H1 (cell line): ENCODE results near the gene GLOD4. TPM values are rescaled to one million over a fixed set of nuclear protein-coding genes. Genes with fewer than 3 reads are reported as not detected.

Experiments
- ASH2L ChIP-seq: fragments of 200-600, 300-600 bp; sonication (generic); IDR thresholded peaks from one replicate; pipeline ENCODE4 v1.7.1; 2017; ENCODE audit warnings: low read length
- BACH1 ChIP-seq: IDR thresholded peaks from 2 replicates; pipeline ENCODE4 v1.6.1; 2012; ENCODE audit warnings: low read length, improper control_type of control experiment
- CEBPB ChIP-seq: IDR thresholded peaks from 2 replicates; pipeline ENCODE4 v1.6.1; 2012; ENCODE audit warnings: low read depth, low read length
- CHD1 ChIP-seq: IDR thresholded peaks from 2 replicates; pipeline ENCODE4 v1.6.1; 2012; ENCODE audit warnings: low read depth, low read length, improper control_type of control experiment
- CHD2 ChIP-seq: IDR thresholded peaks from 2 replicates; pipeline ENCODE4 v1.6.1; 2012; ENCODE audit warnings: low read length, improper control_type of control experiment
- CREB1 ChIP-seq: IDR thresholded peaks from 2 replicates; pipeline ENCODE4 v1.6.1; 2012; ENCODE audit warnings: inconsistent platforms
- CTBP2 ChIP-seq: IDR thresholded peaks from 2 replicates; pipeline ENCODE4 v1.7.0; 2011; ENCODE audit warnings: borderline replicate concordance, mild to moderate bottlenecking, moderate library complexity, mixed read lengths, low read length; ENCODE audit not compliant: insufficient read depth, insufficient read length
- GABPA ChIP-seq: IDR thresholded peaks from 2 replicates; pipeline ENCODE4 v1.6.1; 2011; ENCODE audit warnings: mild to moderate bottlenecking, low read length, moderate library complexity, borderline replicate concordance; ENCODE audit not compliant: insufficient read depth
- MAFK ChIP-seq: IDR thresholded peaks from 2 replicates; pipeline ENCODE4 v1.6.1; 2012; ENCODE audit warnings: low read depth, mild to moderate bottlenecking, improper control_type of control experiment, low read length
- POLR2A ChIP-seq, 2 experiments: IDR thresholded peaks; 1 replicate in 1 of 2; 2 replicates in 1 of 2; pipeline ENCODE4 v1.6.1; 2011; ENCODE audit warnings: low read depth in 2 of 2, low read length in 2 of 2, mild to moderate bottlenecking in 2 of 2; ENCODE audit errors: control extremely low read depth in 1 of 2
- SAP30 ChIP-seq: fragments of 300-600 bp; sonication (generic); IDR thresholded peaks from 2 replicates; pipeline ENCODE4 v1.7.1; 2012; ENCODE audit warnings: low read length, moderate library complexity, mild to moderate bottlenecking, inconsistent platforms; ENCODE audit not compliant: insufficient read depth, insufficient replicate concordance
- SP4 ChIP-seq: IDR thresholded peaks from 2 replicates; pipeline ENCODE4 v1.6.1; 2012; ENCODE audit warnings: low read length, inconsistent platforms
- SRF ChIP-seq: IDR thresholded peaks from 2 replicates; pipeline ENCODE4 v1.6.1; 2011; ENCODE audit warnings: mild to moderate bottlenecking, low read depth, low read length, moderate library complexity
- TAF1 ChIP-seq: IDR thresholded peaks from 2 replicates; pipeline ENCODE4 v1.6.1; 2011; ENCODE audit warnings: mild to moderate bottlenecking, low read depth, low read length
- TAF7 ChIP-seq: optimal IDR thresholded peaks from 2 replicates; pipeline ENCODE3; 2011; ENCODE audit warnings: low read depth, mild to moderate bottlenecking, inconsistent platforms, low read length, moderate library complexity, borderline replicate concordance
- TBP ChIP-seq: IDR thresholded peaks from 2 replicates; pipeline ENCODE4 v1.6.1; 2011; ENCODE audit warnings: low read depth, low read length, improper control_type of control experiment
- TCF12 ChIP-seq: IDR thresholded peaks from 2 replicates; pipeline ENCODE4 v1.6.1; 2011; ENCODE audit warnings: low read depth, mild to moderate bottlenecking, low read length
- TEAD4 ChIP-seq: IDR thresholded peaks from 2 replicates; pipeline ENCODE4 v1.6.1; 2012; ENCODE audit warnings: low read depth, low read length, inconsistent platforms, mixed read lengths
- polyA plus RNA-seq, 7 experiments: library from polyadenylated mRNA; depleted of rRNA in 3 of 7; stranded (reverse) in 5 of 7; unstranded in 2 of 7; fragments of >200 nt in 5 of 7; fragments of 200-250 nt in 2 of 7; gene quantifications; 1 replicate in 5 of 7; 2 replicates in 1 of 7; 4 replicates in 1 of 7; pipeline versions ENCODE4 v1.2.1 to v1.2.3, GENCODE V29; 2011 to 2013; ENCODE audit warnings: missing spikeins in 2 of 7, mixed read lengths in 2 of 7
- total RNA-seq: library from RNA; stranded (reverse); fragmentation: NEBNext Ultra II Directional; extraction: Animal tissue kit (Norgen Biotek cat#: 25700); gene quantifications from 2 replicates; pipeline ENCODE4 v1.2.1, GENCODE V29; 2021
- TF ChIP-seq, protein P1 (sequence below): IDR thresholded peaks from 2 replicates; pipeline ENCODE4 v1.6.1; 2011; ENCODE audit warnings: low read length, improper control_type of control experiment
- TF ChIP-seq, protein P2 (sequence below), 3 experiments: IDR thresholded peaks; 1 replicate in 2 of 3; 2 replicates in 1 of 3; pipeline versions ENCODE4 v1.5.1 to v1.6.1; 2011; ENCODE audit warnings: low read length in 3 of 3, mild to moderate bottlenecking in 3 of 3, inconsistent platforms in 2 of 3, low read depth in 1 of 3, moderate library complexity in 1 of 3; ENCODE audit not compliant: insufficient read depth in 1 of 3; ENCODE audit errors: control extremely low read depth in 1 of 3
- TF ChIP-seq, protein P3 (sequence below): IDR thresholded peaks from 2 replicates; pipeline ENCODE4 v1.6.1; 2012; ENCODE audit warnings: inconsistent platforms

Gene GLOD4
- total and polyA plus RNA-seq, 2 of the 8 experiments (the other 6 are each of a cell fraction or from before 2014, with no cell fraction given): 36.8 to 81.3 TPM

DNA sequence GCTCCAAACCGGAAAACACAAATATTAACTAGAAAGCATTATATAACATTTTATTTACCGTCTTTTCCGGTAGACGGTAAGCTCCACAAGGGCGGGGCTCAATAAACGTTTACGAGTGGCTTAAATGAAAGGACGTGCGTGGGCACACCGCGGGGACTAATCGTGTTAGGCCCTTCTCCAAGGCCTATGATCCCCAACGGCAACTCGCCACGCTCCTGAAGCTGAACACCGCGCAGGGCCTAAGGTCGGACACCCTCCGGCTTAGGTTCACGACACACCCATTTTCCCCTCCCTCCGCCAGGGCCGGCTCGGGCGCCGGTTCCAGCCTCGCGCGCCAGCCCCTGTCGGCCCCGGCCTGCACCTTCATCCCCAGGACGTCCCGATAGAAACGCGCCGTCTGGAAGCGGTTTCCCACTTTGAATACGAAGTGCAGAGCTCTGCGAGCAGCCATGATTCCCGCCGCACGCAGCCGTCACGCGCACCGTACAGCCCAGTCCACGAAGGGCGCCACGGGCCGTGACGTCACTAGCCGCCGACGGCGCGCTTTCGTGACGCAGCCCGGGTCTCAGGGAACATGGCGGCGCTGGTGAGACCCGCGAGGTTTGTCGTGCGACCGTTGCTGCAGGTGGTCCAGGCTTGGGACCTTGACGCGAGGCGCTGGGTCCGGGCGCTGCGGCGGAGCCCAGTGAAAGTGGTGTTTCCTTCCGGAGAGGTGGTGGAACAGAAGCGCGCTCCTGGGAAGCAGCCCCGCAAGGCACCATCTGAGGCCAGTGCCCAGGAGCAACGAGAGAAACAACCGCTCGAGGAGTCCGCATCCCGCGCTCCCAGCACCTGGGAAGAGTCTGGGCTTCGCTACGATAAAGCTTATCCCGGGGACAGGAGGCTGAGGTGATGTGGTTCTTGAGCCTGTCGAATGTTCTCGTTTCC is at the start of gene GLOD4, which contains the start of gene MRM3 (continued):
- TF ChIP-seq, protein P1, sequence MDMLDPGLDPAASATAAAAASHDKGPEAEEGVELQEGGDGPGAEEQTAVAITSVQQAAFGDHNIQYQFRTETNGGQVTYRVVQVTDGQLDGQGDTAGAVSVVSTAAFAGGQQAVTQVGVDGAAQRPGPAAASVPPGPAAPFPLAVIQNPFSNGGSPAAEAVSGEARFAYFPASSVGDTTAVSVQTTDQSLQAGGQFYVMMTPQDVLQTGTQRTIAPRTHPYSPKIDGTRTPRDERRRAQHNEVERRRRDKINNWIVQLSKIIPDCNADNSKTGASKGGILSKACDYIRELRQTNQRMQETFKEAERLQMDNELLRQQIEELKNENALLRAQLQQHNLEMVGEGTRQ: peak; percentile 39; the same call in 1 of the 2 replicates
- peak; percentile 75 for TF ChIP-seq BACH1
- TF ChIP-seq SRF: peak; percentile 87
- peak; percentile 84 for TF ChIP-seq TAF7
- TF ChIP-seq MAFK: no peak
- no peak for TF ChIP-seq TEAD4
- TF ChIP-seq CHD2: peak; percentile 66
- no peak for TF ChIP-seq SAP30
- TF ChIP-seq, protein P2, sequence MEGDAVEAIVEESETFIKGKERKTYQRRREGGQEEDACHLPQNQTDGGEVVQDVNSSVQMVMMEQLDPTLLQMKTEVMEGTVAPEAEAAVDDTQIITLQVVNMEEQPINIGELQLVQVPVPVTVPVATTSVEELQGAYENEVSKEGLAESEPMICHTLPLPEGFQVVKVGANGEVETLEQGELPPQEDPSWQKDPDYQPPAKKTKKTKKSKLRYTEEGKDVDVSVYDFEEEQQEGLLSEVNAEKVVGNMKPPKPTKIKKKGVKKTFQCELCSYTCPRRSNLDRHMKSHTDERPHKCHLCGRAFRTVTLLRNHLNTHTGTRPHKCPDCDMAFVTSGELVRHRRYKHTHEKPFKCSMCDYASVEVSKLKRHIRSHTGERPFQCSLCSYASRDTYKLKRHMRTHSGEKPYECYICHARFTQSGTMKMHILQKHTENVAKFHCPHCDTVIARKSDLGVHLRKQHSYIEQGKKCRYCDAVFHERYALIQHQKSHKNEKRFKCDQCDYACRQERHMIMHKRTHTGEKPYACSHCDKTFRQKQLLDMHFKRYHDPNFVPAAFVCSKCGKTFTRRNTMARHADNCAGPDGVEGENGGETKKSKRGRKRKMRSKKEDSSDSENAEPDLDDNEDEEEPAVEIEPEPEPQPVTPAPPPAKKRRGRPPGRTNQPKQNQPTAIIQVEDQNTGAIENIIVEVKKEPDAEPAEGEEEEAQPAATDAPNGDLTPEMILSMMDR (IDR thresholded peaks at IDR 0.05; ENCODE audit: control extremely low read depth in 1 of 3, insufficient read depth in 1 of 3, low read depth in 1 of 3, low read length in 3 of 3): peak in 1 of 3 experiments; percentile 18; a peak in 1 of 4 replicates
- TF ChIP-seq POLR2A (IDR thresholded peaks at IDR 0.05; ENCODE audit: control extremely low read depth in 1 of 2, low read depth in 2 of 2, low read length in 2 of 2): peak; percentile 56 to 97
- no peak for TF ChIP-seq CTBP2
- TF ChIP-seq ASH2L: peak; percentile 99
- TF ChIP-seq CREB1: peak; percentile 100
- TF ChIP-seq, protein P3, sequence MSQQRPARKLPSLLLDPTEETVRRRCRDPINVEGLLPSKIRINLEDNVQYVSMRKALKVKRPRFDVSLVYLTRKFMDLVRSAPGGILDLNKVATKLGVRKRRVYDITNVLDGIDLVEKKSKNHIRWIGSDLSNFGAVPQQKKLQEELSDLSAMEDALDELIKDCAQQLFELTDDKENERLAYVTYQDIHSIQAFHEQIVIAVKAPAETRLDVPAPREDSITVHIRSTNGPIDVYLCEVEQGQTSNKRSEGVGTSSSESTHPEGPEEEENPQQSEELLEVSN: 0 out of 2 replicates have a peak, but pooled peaks have one; percentile 32
- peak; percentile 91 for TF ChIP-seq TBP
- TF ChIP-seq CEBPB: no peak
- peak; percentile 98 for TF ChIP-seq TAF1
- no peak for TF ChIP-seq SP4
- no peak for TF ChIP-seq GABPA
- no peak for TF ChIP-seq TCF12
- no peak for TF ChIP-seq CHD1
